B cell (primary cell): ENCODE measurements around the gene RPL10A. TPM values are rescaled to one million over a fixed set of nuclear protein-coding genes. Genes with fewer than 3 reads are reported as not detected.

Experiments used
- ATAC-seq: fragments of 200-7000 bp; cut with Tn5 transposase; one replicate; pipeline ENCODE4 v1.10.0; 2021; ENCODE audit warnings: low read depth, mild to moderate bottlenecking, moderate number of reproducible peaks, moderate library complexity
- CTCF ChIA-PET: fragments of 350-600 bp; sonication (Branson Sonifier 250); formaldehyde crosslinking; loops from one replicate; lab custom pipeline; 2021; ENCODE audit warnings: antibody characterized with exemption, inconsistent platforms; lab: Charles Lee
- POLR2A ChIA-PET: fragments of 350-600 bp; sonication (Branson Sonifier 250); formaldehyde crosslinking; loops from one replicate; lab custom pipeline; 2021; ENCODE audit warnings: antibody characterized with exemption; lab: Charles Lee
- DNase-seq: peaks from one replicate; pipeline ENCODE4 v3.0.0; 2013
- H2AFZ ChIP-seq: 2 replicates; pipeline ENCODE4 v1.6.1; 2012; ENCODE audit warnings: mild to moderate bottlenecking, low read depth, low read length; ENCODE audit not compliant: insufficient read depth, poor library complexity, severe bottlenecking
- H3K27ac ChIP-seq, 2 donors: 1 replicate in 1 of 2; 2 replicates in 1 of 2; pipeline ENCODE4 v1.5.1; 2012 to 2013; ENCODE audit warnings: low read length in 2 of 2, mild to moderate bottlenecking in 2 of 2, moderate library complexity in 1 of 2
- H3K27me3 ChIP-seq, 4 experiments: fragments of 200-600 bp in 1 of 4; sonication (generic) in 1 of 4; replicated peaks in 1 of 4; 1 replicate in 2 of 4; 2 replicates in 2 of 4; pipeline versions ENCODE4 v1.6.1 to v1.7.0; 2013 to 2016; ENCODE audit warnings: low read length in 3 of 4, mild to moderate bottlenecking in 2 of 4, mixed read lengths in 1 of 4, moderate library complexity in 1 of 4; ENCODE audit not compliant: insufficient read depth in 4 of 4, control insufficient read depth in 3 of 4; ENCODE audit errors: control extremely low read depth in 1 of 4
- H3K36me3 ChIP-seq, 2 experiments: replicated peaks in 1 of 2; 1 replicate in 1 of 2; 2 replicates in 1 of 2; pipeline versions ENCODE4 v1.6.1 to v1.7.1; 2013; ENCODE audit warnings: low read length in 1 of 2; ENCODE audit not compliant: insufficient read depth in 2 of 2, control insufficient read depth in 1 of 2; ENCODE audit errors: control extremely low read depth in 1 of 2, extremely low read depth in 1 of 2
- H3K4me1 ChIP-seq, 2 donors: fragments of 200-600 bp in 1 of 2; sonication (generic) in 1 of 2; 1 replicate in 1 of 2; 2 replicates in 1 of 2; pipeline versions ENCODE4 v1.5.1 to v1.6.1; 2013 to 2017; ENCODE audit warnings: low read length in 2 of 2; ENCODE audit not compliant: control insufficient read depth in 2 of 2, insufficient read depth in 2 of 2
- H3K4me2 ChIP-seq: replicated peaks from 2 replicates; pipeline ENCODE3; 2012; ENCODE audit warnings: mild to moderate bottlenecking, low read depth, low read length; ENCODE audit not compliant: poor library complexity, severe bottlenecking
- H3K4me3 ChIP-seq, 5 experiments: fragments of 200-600 bp in 1 of 5; sonication (generic) in 1 of 5; 1 replicate in 3 of 5; 2 replicates in 2 of 5; pipeline versions ENCODE4 v1.5.1 to v1.7.0; 2011 to 2016; ENCODE audit warnings: low read length in 4 of 5, mild to moderate bottlenecking in 4 of 5, low read depth in 2 of 5, control low read depth in 1 of 5, moderate library complexity in 1 of 5; ENCODE audit not compliant: insufficient read depth in 1 of 5; ENCODE audit errors: control extremely low read depth in 1 of 5, extremely low read depth in 1 of 5
- H3K79me2 ChIP-seq: fragments of 200-600 bp; sonication (generic); one replicate; pipeline ENCODE4 v1.6.0; 2016; ENCODE audit warnings: low read length; ENCODE audit not compliant: control insufficient read depth, insufficient read depth
- H3K9ac ChIP-seq: fragments of 200-600 bp; sonication (generic); 2 replicates; pipeline ENCODE4 v1.6.1; 2017; ENCODE audit warnings: mild to moderate bottlenecking, low read length, moderate library complexity
- H3K9me3 ChIP-seq, 3 donors: one replicate each; pipeline versions ENCODE4 v1.6.1 to v1.7.1; 2013; ENCODE audit warnings: low read length in 2 of 3; ENCODE audit not compliant: control insufficient read depth in 2 of 3, insufficient read depth in 1 of 3; ENCODE audit errors: control extremely low read depth in 1 of 3
- H4K20me1 ChIP-seq: 2 replicates; pipeline ENCODE4 v1.6.0; 2012; ENCODE audit warnings: mild to moderate bottlenecking, low read length; ENCODE audit not compliant: insufficient read depth, control insufficient read depth, poor library complexity, severe bottlenecking
- H3K27ac Mint-ChIP-seq: one replicate; pipeline ENCODE4 v1.8.0; 2021; ENCODE audit warnings: mixed read lengths
- H3K27me3 Mint-ChIP-seq: one replicate; pipeline ENCODE4 v1.8.0; 2021; ENCODE audit warnings: mixed read lengths
- H3K4me1 Mint-ChIP-seq: one replicate; pipeline ENCODE4 v1.8.0; 2021; ENCODE audit warnings: mixed read lengths
- H3K4me3 Mint-ChIP-seq: one replicate; pipeline ENCODE4 v1.8.0; 2021; ENCODE audit warnings: mixed read lengths
- H3K9me3 Mint-ChIP-seq: one replicate; pipeline ENCODE4 v1.8.0; 2022; ENCODE audit warnings: mixed read lengths; ENCODE audit not compliant: insufficient read depth
- EZH2 ChIP-seq: IDR thresholded peaks from 2 replicates; pipeline ENCODE4 v1.6.1; 2012; ENCODE audit warnings: borderline replicate concordance, low read depth, mild to moderate bottlenecking, moderate library complexity, low read length; ENCODE audit not compliant: insufficient read depth, poor library complexity, severe bottlenecking
- WGBS: methylation state at CpG from one replicate; pipeline ENCODE4 v1.1.5; 2013; ENCODE audit warnings: missing lambda C conversion rate; ENCODE audit not compliant: insufficient coverage; 5-methylcytosine and 5-hydroxymethylcytosine counted together
- intact Hi-C: fragments of 100-400 bp; cut with micrococcal nuclease; formaldehyde crosslinking; loops from one replicate; pipeline ENCODE4 v1.10.0; 2022
- polyA plus RNA-seq: library from polyadenylated mRNA; depleted of rRNA; stranded (reverse); fragments of >200 nt; gene quantifications from 2 replicates; pipeline ENCODE4 v1.2.3, GENCODE V29; 2012
- total RNA-seq, 2 donors: library from RNA; stranded (reverse); fragments of 120-200 nt in 1 of 2; gene quantifications; 1 replicate in 1 of 2; 2 replicates in 1 of 2; pipeline versions ENCODE4 v1.2.3 to v1.2.4, GENCODE V29; 2013 to 2022
- TF ChIP-seq, protein P1 (sequence below): fragments of 200-600 bp; IDR thresholded peaks from one replicate; pipeline ENCODE4 v1.8.0; 2022; ENCODE audit warnings: antibody characterized with exemption, mild to moderate bottlenecking

The RPL10A gene
- total and polyA plus RNA-seq, 2 donors (not counting 1 experiment from before 2014, with no cell fraction given) = 1,687 to 3,150 TPM

DNA sequence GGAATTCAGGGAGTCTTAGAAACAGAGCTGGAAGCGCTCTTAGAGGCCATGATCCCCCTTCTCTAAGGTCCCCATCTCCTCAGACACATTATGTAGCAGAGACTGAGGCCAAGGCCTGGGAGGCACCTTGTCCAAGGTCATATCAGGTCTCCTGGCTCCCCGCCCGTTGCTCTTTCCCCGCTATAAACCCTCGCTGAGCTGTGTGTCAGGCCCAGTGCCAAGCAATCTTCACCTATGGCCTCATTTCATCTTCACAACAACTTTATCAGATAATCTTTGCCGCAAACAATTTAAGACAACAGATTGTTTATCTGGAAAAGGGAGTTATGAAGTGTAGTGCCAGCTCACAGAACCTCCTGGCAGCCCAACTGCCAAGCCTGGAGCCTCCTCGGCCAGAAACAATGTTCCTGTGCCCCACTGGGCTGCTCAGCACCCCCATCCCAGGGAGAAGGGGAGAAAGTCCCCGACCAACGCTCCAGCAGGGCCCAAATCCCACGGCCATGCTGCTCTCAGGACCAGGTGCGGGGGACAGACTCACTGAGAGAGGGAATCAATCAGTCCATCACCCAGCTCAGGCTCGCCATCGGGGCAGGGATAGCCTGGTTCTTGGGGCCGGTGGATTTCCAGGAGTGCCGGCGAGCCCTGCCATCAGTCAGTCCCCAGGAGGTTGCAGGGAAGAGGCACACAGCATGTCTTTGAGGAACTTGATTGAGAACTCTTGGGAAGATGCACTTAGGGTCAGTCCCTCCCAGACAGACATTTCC, 32.9 kb upstream of the RPL10A start:
- H3K36me3 ChIP-seq = no peaks in the 10 kb centered on the region
- Mint-ChIP-seq H3K9me3 (no peaks in the 10 kb centered on the region), H3K4me1 (no peaks in the 10 kb centered on the region), H3K4me3 (no peak overlapping the region), H3K27ac (no peak overlapping the region), H3K27me3 (no peaks in the 10 kb centered on the region)
- no peak overlapping the region for H2AFZ ChIP-seq
- no peak overlapping the region for H3K27ac ChIP-seq
- no peak for ATAC-seq
- H3K9me3 ChIP-seq = peaks cover 0 to 5% (median 2%) of the 10 kb centered on the region in 3 donors
- intact Hi-C loops = no loop called here
- POLR2A ChIA-PET = no interaction called here
- H3K9ac ChIP-seq = no peak overlapping the region
- H3K79me2 ChIP-seq = no peaks in the 10 kb centered on the region
- CTCF ChIA-PET = interaction anchor here (1.1 to 1.2 kb wide), 2 partner anchors 14 to 141 kb away, joined by 3 read pairs; no protein-coding TSS in a partner anchor
- no peak overlapping the region for H3K4me3 ChIP-seq
- no peaks in the 10 kb centered on the region for H3K4me1 ChIP-seq
- no peaks in the 10 kb centered on the region for H3K27me3 ChIP-seq
- TF ChIP-seq, protein P1, sequence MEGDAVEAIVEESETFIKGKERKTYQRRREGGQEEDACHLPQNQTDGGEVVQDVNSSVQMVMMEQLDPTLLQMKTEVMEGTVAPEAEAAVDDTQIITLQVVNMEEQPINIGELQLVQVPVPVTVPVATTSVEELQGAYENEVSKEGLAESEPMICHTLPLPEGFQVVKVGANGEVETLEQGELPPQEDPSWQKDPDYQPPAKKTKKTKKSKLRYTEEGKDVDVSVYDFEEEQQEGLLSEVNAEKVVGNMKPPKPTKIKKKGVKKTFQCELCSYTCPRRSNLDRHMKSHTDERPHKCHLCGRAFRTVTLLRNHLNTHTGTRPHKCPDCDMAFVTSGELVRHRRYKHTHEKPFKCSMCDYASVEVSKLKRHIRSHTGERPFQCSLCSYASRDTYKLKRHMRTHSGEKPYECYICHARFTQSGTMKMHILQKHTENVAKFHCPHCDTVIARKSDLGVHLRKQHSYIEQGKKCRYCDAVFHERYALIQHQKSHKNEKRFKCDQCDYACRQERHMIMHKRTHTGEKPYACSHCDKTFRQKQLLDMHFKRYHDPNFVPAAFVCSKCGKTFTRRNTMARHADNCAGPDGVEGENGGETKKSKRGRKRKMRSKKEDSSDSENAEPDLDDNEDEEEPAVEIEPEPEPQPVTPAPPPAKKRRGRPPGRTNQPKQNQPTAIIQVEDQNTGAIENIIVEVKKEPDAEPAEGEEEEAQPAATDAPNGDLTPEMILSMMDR = no peak
- TF ChIP-seq EZH2 = no peak
- no peak overlapping the region for H3K4me2 ChIP-seq
- H4K20me1 ChIP-seq = no peaks in the 10 kb centered on the region
- 96% methylated on average over 11 of the region's 16 CpGs for WGBS
- no peak for DNase-seq

DNA sequence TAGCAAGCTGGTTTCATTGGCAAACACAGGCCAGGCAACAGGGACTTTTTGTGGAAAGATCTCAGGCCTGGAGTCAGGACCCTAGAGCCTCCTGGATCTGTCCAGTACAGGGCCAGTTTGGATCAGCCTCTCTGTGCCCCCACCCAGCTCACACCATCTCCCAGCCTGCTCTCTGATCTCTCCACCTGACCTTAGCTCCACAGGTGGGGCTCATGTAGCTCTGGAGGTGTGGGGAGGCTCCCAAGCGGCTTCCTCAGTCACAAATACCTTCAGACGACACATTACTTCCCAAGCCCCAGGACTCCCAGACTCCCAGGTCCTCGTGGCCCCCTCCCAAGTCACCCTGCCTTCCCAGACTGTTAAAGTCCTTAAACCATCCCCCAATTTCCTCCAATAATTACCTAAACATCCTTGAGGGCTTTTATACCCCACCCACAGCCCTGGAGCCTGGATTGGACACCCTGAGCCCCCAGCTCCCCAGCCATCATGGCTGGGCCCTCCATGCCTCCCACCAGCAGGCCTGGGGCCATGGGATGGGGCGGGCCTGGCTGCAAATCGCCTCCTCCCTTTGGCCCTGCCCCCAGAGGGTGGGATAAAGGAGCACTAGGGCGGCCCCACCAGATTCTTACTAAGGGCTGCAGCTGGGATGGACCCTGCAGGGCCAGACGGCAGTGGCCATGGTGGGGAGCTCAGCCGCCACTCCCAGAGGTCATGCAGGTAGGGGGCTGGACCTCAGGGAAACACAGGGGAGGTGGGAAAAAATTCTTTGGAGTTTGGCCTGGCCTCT, 31.9 kb upstream of the RPL10A start:
- no peak overlapping the region for H3K27ac ChIP-seq
- H3K4me1 ChIP-seq = no peaks in the 10 kb centered on the region
- DNase-seq = no peak
- intact Hi-C loops = no loop called here
- H3K4me1 Mint-ChIP-seq = no peaks in the 10 kb centered on the region
- POLR2A ChIA-PET = no interaction called here
- H3K4me3 ChIP-seq = no peak overlapping the region
- no peak for ATAC-seq
- H4K20me1 ChIP-seq = no peaks in the 10 kb centered on the region
- no peak overlapping the region for H3K4me2 ChIP-seq
- no peak overlapping the region for H3K9ac ChIP-seq
- H3K36me3 ChIP-seq = no peaks in the 10 kb centered on the region
- WGBS = 94% methylated on average over 5 of the region's 8 CpGs
- no peaks in the 10 kb centered on the region for H3K79me2 ChIP-seq
- CTCF ChIA-PET = no interaction called here
- H3K27ac Mint-ChIP-seq = no peak overlapping the region
- H3K9me3 ChIP-seq = no peaks in the 10 kb centered on the region
- no peak overlapping the region for H2AFZ ChIP-seq
- no peaks in the 10 kb centered on the region for H3K27me3 Mint-ChIP-seq
- H3K27me3 ChIP-seq = no peaks in the 10 kb centered on the region
- TF ChIP-seq EZH2 = no peak
- TF ChIP-seq, protein P1 = no peak
- H3K9me3 Mint-ChIP-seq = no peaks in the 10 kb centered on the region
- H3K4me3 Mint-ChIP-seq = no peak overlapping the region
